MM.1S (cell line): ENCODE data around the gene MEIS2.

ENCODE experiments used
- DNase-seq: peaks from one replicate; pipeline ENCODE4 v3.0.0-alpha.2; 2015
- H2AFZ ChIP-seq: fragments of 300-600 bp; sonication (generic); 2 replicates; pipeline ENCODE4 v1.6.0; 2016; ENCODE audit warnings: antibody characterized with exemption, low read length
- H3F3A ChIP-seq: fragments of 300-600 bp; sonication (generic); 2 replicates; pipeline ENCODE4 v1.6.1; 2016; ENCODE audit warnings: mild to moderate bottlenecking, antibody characterized with exemption, low read length, moderate library complexity, mixed read lengths; ENCODE audit not compliant: insufficient read depth
- H3K27ac ChIP-seq: fragments of 300-600 bp; sonication (generic); 2 replicates; pipeline ENCODE4 v1.5.1; 2016; ENCODE audit warnings: mild to moderate bottlenecking, low read length
- H3K27me3 ChIP-seq: fragments of 300-600 bp; sonication (generic); replicated peaks from 2 replicates; pipeline ENCODE4 v1.6.0; 2016; ENCODE audit warnings: low read length; ENCODE audit not compliant: insufficient read depth
- H3K36me3 ChIP-seq: fragments of 300-600 bp; sonication (generic); replicated peaks from 2 replicates; pipeline ENCODE4 v1.6.1; 2016; ENCODE audit warnings: mild to moderate bottlenecking, low read length, mixed read lengths; ENCODE audit not compliant: insufficient read depth
- H3K4me1 ChIP-seq: fragments of 300-600 bp; sonication (generic); 2 replicates; pipeline ENCODE4 v1.6.1; 2016; ENCODE audit warnings: low read length, mixed read lengths
- H3K4me2 ChIP-seq: fragments of 300-600 bp; sonication (generic); 2 replicates; pipeline ENCODE4 v1.6.0; 2016; ENCODE audit warnings: low read depth, low read length
- H3K4me3 ChIP-seq: fragments of 300-600 bp; sonication (generic); 2 replicates; pipeline ENCODE4 v1.5.1; 2016; ENCODE audit warnings: low read length, mixed read lengths
- H3K79me2 ChIP-seq: fragments of 300-600 bp; sonication (generic); 2 replicates; pipeline ENCODE4 v1.6.1; 2016; ENCODE audit warnings: mixed run types, low read length, mixed read lengths
- H3K9ac ChIP-seq: fragments of 300-600 bp; sonication (generic); 2 replicates; pipeline ENCODE4 v1.6.1; 2016; ENCODE audit warnings: low read length, mixed read lengths
- H3K9me2 ChIP-seq: fragments of 300-600 bp; sonication (generic); replicated peaks from 2 replicates; pipeline ENCODE4 v1.6.1; 2016; ENCODE audit warnings: mild to moderate bottlenecking, low read length, mixed read lengths; ENCODE audit not compliant: insufficient read depth
- H3K9me3 ChIP-seq: fragments of 300-600 bp; sonication (generic); replicated peaks from 2 replicates; pipeline ENCODE4 v1.6.1; 2016; ENCODE audit warnings: mild to moderate bottlenecking, low read length, mixed read lengths; ENCODE audit not compliant: insufficient read depth
- H4K20me1 ChIP-seq: fragments of 300-600 bp; sonication (generic); 2 replicates; pipeline ENCODE4 v1.6.1; 2016; ENCODE audit warnings: mild to moderate bottlenecking, low read length, moderate library complexity, mixed read lengths; ENCODE audit not compliant: insufficient read depth
- CTCF ChIP-seq: fragments of 300-600 bp; sonication (generic); IDR thresholded peaks from 2 replicates; pipeline ENCODE4 v1.5.1; 2016; ENCODE audit warnings: antibody characterized with exemption, low read length, mixed read lengths
- EZH2 ChIP-seq: fragments of 300-600 bp; sonication (generic); optimal IDR thresholded peaks from 2 replicates; pipeline ENCODE3; 2017; ENCODE audit warnings: low read depth, mild to moderate bottlenecking, antibody characterized with exemption, low read length, mixed read lengths
- EZH2phosphoT487 ChIP-seq: fragments of 300-600 bp; sonication (generic); IDR thresholded peaks from 2 replicates; pipeline ENCODE4 v1.6.1; 2018; ENCODE audit warnings: antibody characterized with exemption, low read length

Gene MEIS2

GRCh38 chr15:37054336-37054735, 46.0 kb downstream of the MEIS2 start:
- no peaks in the 10 kb centered on the region for H3K79me2 ChIP-seq
- H3K9me3 ChIP-seq = no peaks in the 10 kb centered on the region
- no peak for DNase-seq
- TF ChIP-seq EZH2phosphoT487 (no peak), CTCF (no peak), EZH2 (no peak)
- H3K9ac ChIP-seq = no peak overlapping the region
- no peaks in the 10 kb centered on the region for H3K27me3 ChIP-seq
- no peaks in the 10 kb centered on the region for H3F3A ChIP-seq
- H3K9me2 ChIP-seq = no peaks in the 10 kb centered on the region
- H2AFZ ChIP-seq = no peak overlapping the region
- H4K20me1 ChIP-seq = no peaks in the 10 kb centered on the region
- no peak overlapping the region for H3K27ac ChIP-seq
- no peaks in the 10 kb centered on the region for H3K4me1 ChIP-seq
- H3K36me3 ChIP-seq = no peaks in the 10 kb centered on the region
- no peak overlapping the region for H3K4me2 ChIP-seq
- H3K4me3 ChIP-seq = no peak overlapping the region

DNA sequence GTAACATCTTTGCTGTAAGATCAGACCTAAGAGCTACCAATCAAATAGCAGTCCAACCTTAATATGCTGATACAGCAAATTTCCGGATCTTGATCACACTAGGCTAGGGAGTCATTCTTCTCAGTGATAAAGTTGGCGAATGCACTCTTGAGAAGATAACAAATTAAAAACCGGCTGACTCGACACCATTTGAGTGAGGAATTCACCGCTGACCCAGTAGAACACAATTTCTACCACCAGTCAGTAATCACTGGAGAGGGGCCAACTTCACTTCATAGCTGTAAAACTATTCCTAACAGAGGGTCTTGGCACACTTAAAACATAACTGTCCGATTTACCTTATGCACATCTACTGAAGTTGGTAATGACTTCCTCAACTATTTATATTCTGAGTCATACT, 47.2 kb downstream of the MEIS2 start:
- Histone ChIP-seq H3K9me3 (no peaks in the 10 kb centered on the region), H3K9me2 (no peaks in the 10 kb centered on the region), H3K36me3 (no peaks in the 10 kb centered on the region), H3K27ac (no peak overlapping the region), H4K20me1 (no peaks in the 10 kb centered on the region), H2AFZ (no peak overlapping the region), H3K79me2 (no peaks in the 10 kb centered on the region), H3K4me3 (no peak overlapping the region), H3K27me3 (no peaks in the 10 kb centered on the region), H3K4me1 (no peaks in the 10 kb centered on the region), H3K9ac (no peak overlapping the region), H3K4me2 (no peak overlapping the region), H3F3A (no peaks in the 10 kb centered on the region)
- TF ChIP-seq EZH2 = no peak
- TF ChIP-seq EZH2phosphoT487 = no peak
- TF ChIP-seq CTCF = no peak
- DNase-seq = no peak

DNA sequence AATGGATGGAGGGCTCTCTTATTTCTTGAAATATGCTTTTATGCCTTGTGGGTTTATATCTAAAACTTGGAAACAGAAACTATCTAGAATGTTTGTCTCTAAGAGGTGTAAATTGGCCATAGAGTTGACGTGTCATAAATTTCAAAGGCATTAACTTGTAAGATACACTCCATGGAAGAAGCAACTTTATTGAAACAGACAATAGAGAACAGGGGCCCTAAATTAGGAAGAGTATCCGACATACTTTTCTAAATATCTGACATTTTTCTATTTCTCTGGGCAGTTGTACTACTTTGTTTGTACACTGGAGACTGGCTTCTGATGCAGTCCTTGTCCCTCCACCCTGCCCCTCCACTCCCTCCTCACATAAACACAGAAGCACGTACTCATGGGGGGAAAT, 50.0 kb downstream of the MEIS2 start:
- Histone ChIP-seq H3K9me3 (no peaks in the 10 kb centered on the region), H3K9me2 (no peaks in the 10 kb centered on the region), H3K27me3 (no peaks in the 10 kb centered on the region), H3K4me3 (no peak overlapping the region), H3F3A (no peaks in the 10 kb centered on the region), H3K9ac (no peak overlapping the region), H2AFZ (no peak overlapping the region), H3K27ac (no peak overlapping the region), H3K79me2 (no peaks in the 10 kb centered on the region), H3K4me1 (no peaks in the 10 kb centered on the region), H4K20me1 (no peaks in the 10 kb centered on the region), H3K4me2 (no peak overlapping the region), H3K36me3 (no peaks in the 10 kb centered on the region)
- DNase-seq = no peak
- TF ChIP-seq EZH2 (no peak), CTCF (no peak), EZH2phosphoT487 (no peak)
